HCT116 (cell line): ENCODE results near the gene MTA2.

Experiments used
- ATF3 ChIP-seq: IDR thresholded peaks from 2 replicates; pipeline ENCODE4 v1.6.1; 2012
- CEBPB ChIP-seq: IDR thresholded peaks from 2 replicates; pipeline ENCODE4 v1.6.1; 2012; ENCODE audit warnings: low read depth
- CTCF ChIP-seq, 3 experiments: fragments of 200-600 bp in 1 of 3; sonication (generic) in 1 of 3; IDR thresholded peaks in 2 of 3; conservative IDR thresholded peaks in 1 of 3; 2 replicates each; pipeline ENCODE4 v1.5.1; 2012 to 2017; ENCODE audit warnings: low read depth in 2 of 3, low read length in 2 of 3, antibody characterized with exemption in 1 of 3, borderline replicate concordance in 1 of 3, control low read depth in 1 of 3, mild to moderate bottlenecking in 1 of 3, mixed read lengths in 1 of 3, mixed run types in 1 of 3, moderate library complexity in 1 of 3; ENCODE audit not compliant: insufficient read depth in 1 of 3
- EGR1 ChIP-seq: IDR thresholded peaks from 2 replicates; pipeline ENCODE4 v1.6.1; 2012; ENCODE audit warnings: low read depth
- EZH2 ChIP-seq: fragments of 200-600 bp; sonication (generic); IDR thresholded peaks from 2 replicates; pipeline ENCODE4 v1.6.1; 2017; ENCODE audit warnings: antibody characterized with exemption, mixed run types
- EZH2phosphoT487 ChIP-seq: fragments of 200-600 bp; IDR thresholded peaks from 2 replicates; pipeline ENCODE4 v1.6.1; 2018; ENCODE audit warnings: antibody characterized with exemption, borderline replicate concordance
- MAX ChIP-seq: IDR thresholded peaks from 2 replicates; pipeline ENCODE4 v1.6.1; 2012
- POLR2A ChIP-seq: IDR thresholded peaks from 2 replicates; pipeline ENCODE4 v1.7.0; 2011; ENCODE audit warnings: borderline replicate concordance; ENCODE audit not compliant: insufficient read depth, insufficient read length; ENCODE audit errors: extremely low read depth
- POLR2AphosphoS5 ChIP-seq: IDR thresholded peaks from 2 replicates; pipeline ENCODE4 v1.6.1; 2011; ENCODE audit warnings: mild to moderate bottlenecking, low read depth, low read length, moderate library complexity
- REST ChIP-seq: IDR thresholded peaks from 2 replicates; pipeline ENCODE4 v1.6.1; 2012; ENCODE audit warnings: low read depth
- SRF ChIP-seq: IDR thresholded peaks from 2 replicates; pipeline ENCODE4 v1.6.1; 2012; ENCODE audit warnings: low read depth
- YY1 ChIP-seq: IDR thresholded peaks from 2 replicates; pipeline ENCODE4 v1.6.1; 2011; ENCODE audit warnings: low read length, low read depth, moderate library complexity, mild to moderate bottlenecking; ENCODE audit not compliant: insufficient replicate concordance; ENCODE audit errors: extremely low read depth

GRCh38 chr11:62614275-62614674, 12.6 kb upstream of the MTA2 start:
- TF ChIP-seq POLR2A (no peak), CTCF (IDR thresholded peaks at IDR 0.05 in 2 of 3, conservative IDR thresholded peaks at IDR 0.05 in 1 of 3; ENCODE audit: borderline replicate concordance in 1 of 3, insufficient read depth in 1 of 3, low read depth in 2 of 3, low read length in 2 of 3) (no peak), EZH2phosphoT487 (no peak), YY1 (no peak), POLR2AphosphoS5 (no peak), EZH2 (no peak), REST (no peak), SRF (no peak), ATF3 (no peak), EGR1 (no peak), CEBPB (no peak), MAX (peak; percentile 88)
